GM10266 (cell line): ENCODE measurements around the gene WDR93.
"Not testable (repeated sequence)": the region's sequence is repeated elsewhere in the genome, so short reads cannot be mapped to it uniquely, and the experiment has no call there.

ENCODE experiments used
- DNase-seq: peaks from one replicate; pipeline ENCODE4 v3.0.0; 2012; ENCODE audit errors: extremely low spot score
- CTCF ChIP-seq: IDR thresholded peaks from 2 replicates; pipeline ENCODE4 v1.5.1; 2012; ENCODE audit warnings: mild to moderate bottlenecking, low read depth; ENCODE audit not compliant: control insufficient read depth, insufficient read depth; ENCODE audit errors: missing control alignments

Gene WDR93

GRCh38 chr15:89777073-89777751, 86.6 kb downstream of the WDR93 start:
- DNase-seq: no peak
- TF ChIP-seq CTCF: no peak

GRCh38 chr15:89777782-89778380, 87.3 kb downstream of the WDR93 start:
- DNase-seq: no peak
- TF ChIP-seq CTCF: no peak

GRCh38 chr15:89778861-89779260, 88.2 kb downstream of the WDR93 start:
- DNase-seq: no peak
- no peak for TF ChIP-seq CTCF

GRCh38 chr15:89780601-89781000, 90.0 kb downstream of the WDR93 start:
- no peak for TF ChIP-seq CTCF
- no peak for DNase-seq

- no peak for DNase-seq
- no peak for TF ChIP-seq CTCF
Measured at GRCh38 chr15:89781055-89781454, 90.4 kb downstream of the WDR93 start.

GRCh38 chr15:89781891-89782618, 91.4 kb downstream of the WDR93 start:
- TF ChIP-seq CTCF: no peak
- no peak for DNase-seq

- not testable (repeated sequence) for DNase-seq
Measured at GRCh38 chr15:89782619-89782950, 92.0 kb downstream of the WDR93 start.
